HG02981 (cell line): ENCODE data around the gene C1QA.
"Not testable (repeated sequence)": the region's sequence is repeated elsewhere in the genome, so short reads cannot be mapped to it uniquely, and the experiment has no call there.

ENCODE experiments used
- ATAC-seq: cut with Tn5 transposase; IDR thresholded peaks from one replicate; pipeline ENCODE4 v1.9.1; 2021; ENCODE audit warnings: mild to moderate bottlenecking, moderate library complexity; ENCODE audit not compliant: unreplicated experiment

Gene C1QA

DNA sequence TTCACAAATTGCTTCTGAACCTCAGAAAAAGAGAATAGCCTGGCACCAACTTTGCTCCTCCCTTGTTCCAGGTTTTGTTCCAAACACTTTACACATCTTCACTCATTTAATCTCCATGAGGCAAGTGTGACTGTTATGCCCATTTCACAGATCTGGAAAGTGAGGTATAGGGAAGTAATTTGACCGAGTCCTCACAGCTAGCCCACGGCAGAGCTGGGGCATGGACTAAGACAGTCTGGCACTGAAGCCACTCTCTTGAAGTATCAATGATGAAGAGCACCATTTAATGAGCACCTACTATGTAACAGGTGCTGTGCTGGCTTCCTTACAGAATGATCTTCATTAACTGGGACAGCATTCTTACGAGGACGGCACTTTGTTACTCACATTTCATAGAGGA is 35.6 kb downstream of the C1QA start:
- no peak for ATAC-seq

DNA sequence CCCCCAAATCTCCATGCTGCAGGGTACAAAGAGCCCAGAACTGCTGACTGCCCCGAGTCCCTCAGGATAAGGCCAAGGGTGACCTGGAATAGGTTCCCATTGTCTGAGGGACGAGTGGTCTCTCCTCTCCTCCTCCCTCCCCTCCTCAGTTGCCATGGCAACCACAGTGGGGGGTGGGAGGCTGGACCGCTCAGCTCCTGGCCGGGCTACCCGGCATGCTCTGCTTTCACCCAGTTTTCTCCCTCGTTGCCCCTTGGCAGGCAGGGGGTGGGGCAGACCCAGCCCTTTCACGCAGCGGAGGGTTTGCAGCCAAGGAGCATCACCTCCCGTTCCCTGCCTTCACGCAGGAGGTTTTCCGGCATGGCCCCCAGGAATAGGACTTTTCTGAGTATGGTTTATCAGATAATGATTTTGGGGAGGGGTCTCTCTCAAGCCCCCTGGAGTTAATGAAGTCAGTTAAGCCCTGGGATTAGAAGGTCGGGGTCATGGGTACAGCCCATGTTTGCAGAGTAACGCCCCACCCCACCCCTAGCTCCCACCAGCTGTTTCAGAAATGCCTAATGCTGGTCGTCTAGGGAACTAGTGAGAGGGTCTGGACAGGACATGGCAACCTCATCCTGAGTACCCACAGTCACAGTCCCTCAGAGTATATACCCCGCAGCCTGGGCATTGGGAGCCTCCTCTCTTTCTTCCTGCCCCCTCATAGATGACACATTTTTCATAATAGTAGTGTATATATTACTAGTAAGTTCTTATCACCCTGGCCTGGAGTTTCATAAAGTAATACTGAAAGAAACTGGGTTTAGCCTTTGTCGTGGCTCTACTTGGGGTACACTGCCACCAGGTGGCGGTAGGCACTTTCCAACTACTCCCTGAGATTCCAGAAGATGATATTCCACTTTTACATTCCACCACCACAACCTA is 37.3 kb downstream of the C1QA start:
- ATAC-seq: no peak

DNA sequence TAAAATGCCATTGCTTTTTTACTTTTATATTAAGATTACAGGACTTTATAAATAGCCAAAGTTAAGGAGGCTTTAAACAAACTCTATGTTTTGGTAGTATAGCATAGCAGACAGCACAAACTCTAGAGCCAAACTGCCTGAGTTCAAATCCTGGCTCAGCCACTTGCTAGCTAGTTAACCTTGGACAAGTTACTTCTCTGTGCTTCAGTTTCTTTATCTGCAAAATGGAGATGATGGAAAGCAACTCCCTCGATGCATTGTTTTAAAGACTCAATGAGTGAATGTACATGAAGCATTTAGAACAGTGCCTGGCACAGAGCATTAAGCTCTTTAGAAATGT is 38.0 kb downstream of the C1QA start:
- ATAC-seq: no peak

DNA sequence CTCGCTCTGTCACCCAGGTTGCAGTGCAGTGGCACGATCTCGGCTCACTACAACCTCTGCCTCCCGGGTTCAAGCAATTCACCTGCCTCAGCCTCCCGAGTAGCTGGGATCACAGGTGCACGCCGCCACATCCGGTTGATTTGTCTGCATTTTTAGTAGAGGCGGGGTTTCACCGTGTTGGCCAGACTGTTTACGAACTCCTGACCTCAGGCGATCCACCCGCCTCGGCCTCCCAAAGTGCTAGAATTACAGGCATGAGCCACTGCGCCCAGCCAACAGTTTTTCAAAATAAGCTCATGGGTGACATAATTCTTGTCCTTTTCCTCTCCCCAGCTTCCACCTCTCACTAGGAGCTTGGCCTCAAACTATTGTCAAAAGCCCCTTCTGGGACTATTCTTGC is 39.7 kb downstream of the C1QA start:
- not testable (repeated sequence) for ATAC-seq

DNA sequence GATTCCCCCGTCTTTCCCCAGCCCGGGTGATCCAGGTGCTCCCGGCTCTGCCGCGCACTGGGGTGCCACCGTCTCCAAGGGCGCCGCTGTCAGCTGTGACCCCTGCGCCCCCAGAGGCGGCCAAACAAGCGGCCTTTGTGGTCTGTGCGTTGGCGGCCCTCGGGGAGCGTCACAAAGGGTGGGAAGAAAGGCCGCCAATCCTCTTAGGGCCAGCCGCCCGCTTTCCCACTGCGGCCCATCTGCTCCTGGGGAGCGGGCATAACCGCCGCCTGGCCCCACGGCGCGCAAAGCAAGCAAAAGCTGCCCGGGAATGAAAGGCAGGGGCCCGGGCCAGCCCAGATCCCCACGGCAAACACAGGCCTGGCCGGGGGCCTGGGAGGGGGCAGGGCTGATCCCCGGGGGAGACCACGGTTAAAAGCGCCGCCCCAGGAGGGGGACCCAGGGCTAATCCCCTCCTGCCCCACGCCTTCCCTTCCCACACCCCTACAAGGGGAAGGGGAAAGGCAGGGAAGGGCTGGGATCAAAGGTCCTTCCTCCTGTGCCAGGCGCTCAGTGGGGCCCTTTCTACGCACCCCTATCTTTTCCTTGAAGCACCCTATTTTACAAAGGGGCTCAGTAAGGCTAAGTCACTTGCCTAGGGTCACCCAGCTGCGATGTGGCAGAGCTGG is 40.6 kb downstream of the C1QA start:
- ATAC-seq: no peak

DNA sequence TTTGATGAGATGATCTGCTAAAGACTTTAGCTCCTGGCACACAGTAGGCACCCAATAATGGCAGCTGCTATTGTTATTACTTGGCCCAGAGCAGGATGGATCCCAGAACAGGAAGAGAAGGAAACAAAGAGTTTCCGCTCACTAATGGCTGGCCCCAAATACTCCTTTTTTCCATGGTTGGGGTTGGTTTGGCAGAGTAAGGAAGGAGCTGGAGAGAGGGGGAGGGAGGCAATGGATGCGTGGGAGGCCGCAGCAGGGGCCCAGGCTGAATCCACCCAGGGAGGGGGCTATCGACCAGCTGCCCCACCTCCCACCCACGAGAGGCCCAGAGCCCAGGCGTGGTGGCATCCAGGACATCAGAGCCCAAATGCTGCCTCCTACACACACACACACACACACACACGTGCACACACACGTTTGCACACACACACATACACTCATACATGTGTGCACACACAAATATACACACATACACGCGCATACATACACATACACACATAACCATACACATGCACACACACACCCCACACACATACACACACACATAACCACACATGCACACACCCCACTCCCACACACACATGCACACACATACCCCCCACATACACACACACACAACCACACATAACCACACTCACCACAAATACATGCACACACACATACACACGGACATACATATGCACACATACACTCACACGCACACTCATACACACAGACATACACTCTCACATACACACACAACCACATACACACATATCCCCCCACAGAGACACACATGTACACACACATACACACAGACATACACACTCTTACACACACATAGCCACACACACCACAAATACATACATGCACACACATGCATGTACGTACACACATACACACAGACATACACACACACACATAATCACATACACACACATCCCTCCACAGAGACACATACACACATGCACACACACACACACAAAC is 41.8 kb downstream of the C1QA start:
- no peak for ATAC-seq

DNA sequence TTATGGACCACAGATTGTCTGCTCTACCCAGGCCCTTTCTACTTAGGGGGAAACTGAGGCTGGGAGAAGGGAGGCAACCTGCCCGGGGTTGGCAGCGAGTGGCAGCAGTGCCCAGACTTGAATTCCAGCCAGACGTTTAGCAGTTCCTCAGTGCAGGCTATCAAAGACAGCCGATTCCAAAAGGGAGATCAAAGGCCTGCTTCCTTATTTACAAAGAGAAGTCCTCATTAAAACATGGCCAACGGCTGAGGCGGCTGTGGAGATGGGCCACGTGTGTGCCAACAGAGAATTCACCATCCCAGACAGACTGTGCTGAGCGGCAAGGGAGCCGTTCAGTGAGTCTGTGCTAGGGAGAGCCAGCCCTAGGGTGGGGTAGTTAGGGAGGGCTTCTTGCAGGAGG is 44.3 kb downstream of the C1QA start:
- ATAC-seq: no peak

DNA sequence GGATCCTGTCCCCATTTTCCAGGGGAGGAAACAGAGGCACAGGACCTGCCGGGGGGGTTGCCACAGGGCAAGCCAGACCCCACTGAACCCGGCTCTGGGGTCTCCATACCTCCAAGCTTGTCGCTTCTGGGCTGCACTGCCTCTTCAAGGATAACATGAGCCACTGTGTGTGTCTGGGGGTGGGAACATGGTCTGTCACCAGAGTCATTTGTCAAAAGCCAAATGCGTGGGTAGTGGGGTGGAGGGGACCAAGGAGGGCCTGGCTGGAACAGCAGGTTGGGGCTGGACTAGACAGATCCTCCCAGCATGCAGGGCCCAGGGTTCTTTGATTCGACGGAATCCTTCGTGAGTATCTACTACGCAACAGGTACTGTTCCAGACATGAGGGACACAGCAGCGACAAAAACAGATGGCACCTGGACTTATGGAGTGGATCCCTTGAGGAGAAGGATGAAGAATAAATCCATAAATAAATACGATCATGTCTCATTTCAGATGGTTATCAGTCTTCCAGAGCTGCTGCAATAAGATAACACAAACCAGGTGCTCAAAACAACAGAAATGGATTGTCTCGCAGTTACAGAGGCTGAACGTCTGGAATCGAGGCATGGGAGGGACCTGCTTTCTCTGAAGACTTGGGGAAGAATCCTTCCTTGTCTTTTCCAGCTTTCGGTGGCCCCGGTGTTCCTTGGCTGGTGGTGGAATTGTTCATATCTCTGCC is 45.3 kb downstream of the C1QA start:
- ATAC-seq: no peak

DNA sequence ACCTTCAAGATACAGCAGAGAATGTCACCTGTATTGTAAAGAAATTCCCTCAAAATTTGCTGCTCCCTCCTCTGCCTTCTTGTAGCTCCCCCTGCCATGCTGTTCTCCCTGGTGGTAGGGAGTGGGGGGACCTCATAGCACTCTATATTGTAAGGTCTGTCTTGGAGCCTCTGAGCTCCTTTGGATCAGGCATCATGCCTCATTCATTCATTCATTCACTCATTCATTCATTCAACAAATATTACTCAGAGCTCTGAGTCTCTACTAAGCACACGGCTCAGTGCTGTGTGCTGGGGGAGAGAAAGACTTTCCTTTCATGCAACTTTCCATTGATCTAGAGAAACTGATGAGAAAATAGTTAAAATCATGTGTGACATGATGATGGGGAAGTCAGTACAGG is 47.1 kb downstream of the C1QA start:
- no peak for ATAC-seq

DNA sequence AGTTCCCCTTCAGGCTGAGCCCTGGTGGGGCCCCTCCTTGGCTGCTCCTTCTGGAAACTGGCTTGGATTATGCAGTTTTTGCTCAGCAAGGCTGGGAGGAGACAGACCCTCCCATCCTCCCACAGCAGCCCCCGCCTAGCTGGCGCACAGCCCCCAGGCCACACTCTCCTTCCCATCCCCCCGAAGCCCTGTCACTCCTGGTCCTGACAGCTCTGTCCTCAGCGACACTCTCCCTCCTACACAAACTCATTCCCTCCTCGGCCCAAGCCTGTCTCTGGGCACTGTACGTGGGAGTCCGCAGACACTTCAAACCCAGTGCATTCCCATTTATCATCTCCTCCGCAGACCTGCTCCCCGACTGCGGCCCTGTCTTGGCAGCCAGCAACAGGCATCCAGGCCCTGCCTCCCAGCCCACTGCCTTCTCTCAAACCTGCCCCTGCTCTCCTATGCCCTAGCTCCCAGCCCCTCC is 49.2 kb downstream of the C1QA start:
- no peak for ATAC-seq

DNA sequence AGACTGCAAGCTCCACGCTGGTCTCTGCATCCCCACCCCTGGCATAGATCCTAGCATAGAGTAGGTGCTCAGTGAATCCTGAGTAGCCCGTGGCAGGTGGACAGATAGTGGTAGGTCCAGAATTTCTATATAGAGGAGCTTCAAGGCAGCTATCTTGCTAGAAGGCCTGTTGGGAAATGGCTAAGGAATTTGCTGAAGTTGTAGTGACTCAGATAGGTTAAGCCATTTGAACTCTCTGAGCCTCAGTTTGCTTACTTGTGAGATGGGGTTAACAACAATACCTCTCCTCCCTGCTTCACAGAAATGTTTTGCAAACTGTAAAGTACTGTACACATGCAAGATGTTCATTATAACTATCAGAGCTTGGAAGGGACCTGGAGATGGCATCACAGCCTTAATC is 50.8 kb downstream of the C1QA start:
- no peak for ATAC-seq

DNA sequence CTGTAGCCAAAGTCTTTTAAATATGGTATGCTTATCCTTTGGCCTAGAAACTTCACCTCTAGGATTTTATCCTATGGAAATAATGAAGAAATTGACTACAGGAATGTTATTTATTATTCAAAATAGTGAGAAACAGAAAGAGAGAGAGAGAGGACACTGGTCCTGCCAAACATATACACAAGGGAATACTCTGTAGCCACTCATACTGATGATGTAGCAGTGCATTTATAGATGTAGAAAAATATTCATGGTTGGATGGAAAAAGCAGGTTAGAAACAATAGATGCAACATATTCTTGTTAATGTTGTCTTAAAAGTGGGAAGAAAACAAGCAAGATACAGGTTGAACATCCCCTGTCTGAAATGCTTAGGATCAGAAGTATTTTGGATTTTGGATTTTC is 52.0 kb downstream of the C1QA start:
- ATAC-seq: no peak
